OCI-M2 (cell line): Measurements from ENCODE around the gene CPED1.

Experiments
- DNase-seq: peaks from one replicate; lab custom pipeline; 2025; ENCODE audit not compliant: unreplicated experiment; lab: John Stamatoyannopoulos, UW

CPED1 gene

GRCh38 chr7:120988591-120989256 is at the start of gene CPED1:
Gene CPED1 (plus strand): TSS chr7:120988711. CDS start chr7:120989622, 911 bp downstream.
- peak; percentile 56 for DNase-seq

- no peak for DNase-seq
These were observed 49.2 kb upstream of the CPED1 start for GRCh38 chr7:120939345-120939744.

GRCh38 chr7:120941064-120941463 is 47.4 kb upstream of the CPED1 start:
- no peak for DNase-seq

- DNase-seq, result no peak
These were observed 46.7 kb upstream of the CPED1 start for GRCh38 chr7:120941856-120942255.

- DNase-seq, result no peak
These were observed 45.6 kb upstream of the CPED1 start for GRCh38 chr7:120942861-120943260.

GRCh38 chr7:120944826-120945562 is 43.5 kb upstream of the CPED1 start:
- no peak for DNase-seq

GRCh38 chr7:120947980-120948379 is 40.5 kb upstream of the CPED1 start:
- no peak for DNase-seq

GRCh38 chr7:120949393-120949911 is 39.1 kb upstream of the CPED1 start:
- DNase-seq, result no peak

GRCh38 chr7:120949998-120950538 is 38.4 kb upstream of the CPED1 start:
- DNase-seq, result peak; percentile 82

- DNase-seq, result peak; percentile 93
These were observed 37.8 kb upstream of the CPED1 start, which contains the start of gene ING3 for GRCh38 chr7:120950539-120951308. Gene ING3 (plus strand): TSS chr7:120950777. CDS start chr7:120950897, 120 bp downstream.

GRCh38 chr7:120951309-120951699 is 37.2 kb upstream of the CPED1 start:
- DNase-seq, result no peak

GRCh38 chr7:120951826-120952225 is 36.7 kb upstream of the CPED1 start:
- no peak for DNase-seq

- DNase-seq, result no peak
These were observed 32.8 kb upstream of the CPED1 start for GRCh38 chr7:120955577-120956149.

GRCh38 chr7:120959929-120960484 is 28.5 kb upstream of the CPED1 start:
- no peak for DNase-seq

- no peak for DNase-seq
These were observed 27.8 kb upstream of the CPED1 start for GRCh38 chr7:120960714-120961113.

- DNase-seq, result no peak
These were observed 26.8 kb upstream of the CPED1 start for GRCh38 chr7:120961638-120962173.

- DNase-seq, result no peak
These were observed 24.4 kb upstream of the CPED1 start for GRCh38 chr7:120964088-120964487.

GRCh38 chr7:120966961-120967360 is 21.6 kb upstream of the CPED1 start:
- DNase-seq, result no peak

GRCh38 chr7:120973849-120974248 is 14.7 kb upstream of the CPED1 start:
- no peak for DNase-seq

- DNase-seq, result no peak
These were observed 8.6 kb upstream of the CPED1 start for GRCh38 chr7:120979765-120980499.
